ENCODE measurements around the gene MRTFA.

- TF ChIP-seq POLR2AphosphoS5 (IDR thresholded peaks at IDR 0.05; ENCODE audit: low read depth, low read length): no peak
- no peak for TF ChIP-seq TAF1 (IDR thresholded peaks at IDR 0.05; ENCODE audit: borderline replicate concordance, low read depth, low read length)
- no peak for TF ChIP-seq POLR2A (IDR thresholded peaks at IDR 0.05; ENCODE audit: low read depth, low read length)
These were observed 111.9 kb downstream of the MRTFA start for GRCh38 chr22:40524392-40525249.
